Measurements from ENCODE around the gene SPI1. TPM values are rescaled to one million over a fixed set of nuclear protein-coding genes. Genes with fewer than 3 reads are reported as not detected.

Gene SPI1
- total RNA-seq, 1 donor from 2014 or later: not detected

DNA sequence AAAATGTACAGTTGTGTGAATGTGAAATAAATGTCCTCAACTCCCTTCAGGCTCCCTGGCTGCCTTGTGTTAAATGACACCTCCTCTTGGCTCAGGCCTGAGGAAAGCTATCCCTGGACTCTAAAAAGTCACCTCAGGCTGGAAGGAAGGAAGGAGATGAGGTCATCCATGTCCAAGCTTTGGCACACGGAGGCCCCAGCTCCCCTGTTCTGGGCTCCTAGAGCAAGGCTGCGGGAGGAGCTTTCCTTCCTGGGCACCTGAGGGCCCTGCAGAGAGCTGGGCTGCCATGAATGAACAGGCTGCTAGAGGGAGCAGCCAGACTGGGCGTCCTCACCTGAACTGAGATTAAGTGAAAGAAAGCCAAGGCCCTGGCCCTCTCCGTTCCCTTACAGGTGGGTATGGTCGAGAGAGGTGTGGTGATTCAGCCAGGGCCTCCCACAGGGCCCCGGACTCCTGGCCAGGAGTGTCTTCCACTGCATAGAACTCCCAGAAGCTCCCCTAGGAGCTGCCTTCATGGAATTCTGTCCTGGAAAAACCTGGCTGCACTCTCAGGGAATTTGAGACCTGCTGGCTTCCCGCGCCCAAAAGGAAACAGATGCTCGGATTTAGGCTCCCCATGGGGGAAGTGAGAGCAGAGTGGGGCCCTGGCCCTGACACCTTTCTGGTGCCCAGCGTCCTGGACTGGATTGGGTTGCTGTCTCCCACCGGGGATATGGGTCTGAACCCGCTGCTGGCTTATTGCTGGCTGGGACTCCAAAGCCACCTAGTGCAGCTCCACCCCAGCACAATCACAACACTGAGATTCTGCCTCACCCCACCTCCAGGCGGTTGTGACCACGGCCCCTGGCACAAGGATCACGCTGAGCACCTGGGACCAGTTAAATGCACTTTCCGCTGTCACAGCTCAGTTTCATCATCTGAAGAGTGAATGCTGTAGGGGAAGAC lies 48.1 kb downstream of the SPI1 start:
- no peak for DNase-seq (ENCODE audit: low spot score, unreplicated experiment)
- Mint-ChIP-seq H3K4me3 (ENCODE audit: low read depth) (no peak overlapping the region), H3K4me1 (ENCODE audit: low read depth) (peaks cover 2% of the 10 kb centered on the region), H3K36me3 (ENCODE audit: insufficient read depth) (peaks cover 4% of the 10 kb centered on the region), H3K9me3 (ENCODE audit: low read depth) (no peaks in the 10 kb centered on the region), H3K27me3 (no peaks in the 10 kb centered on the region), H3K27ac (no peak overlapping the region)
- no peak for TF ChIP-seq CTCF (IDR thresholded peaks at IDR 0.05; ENCODE audit: unreplicated experiment)

DNA sequence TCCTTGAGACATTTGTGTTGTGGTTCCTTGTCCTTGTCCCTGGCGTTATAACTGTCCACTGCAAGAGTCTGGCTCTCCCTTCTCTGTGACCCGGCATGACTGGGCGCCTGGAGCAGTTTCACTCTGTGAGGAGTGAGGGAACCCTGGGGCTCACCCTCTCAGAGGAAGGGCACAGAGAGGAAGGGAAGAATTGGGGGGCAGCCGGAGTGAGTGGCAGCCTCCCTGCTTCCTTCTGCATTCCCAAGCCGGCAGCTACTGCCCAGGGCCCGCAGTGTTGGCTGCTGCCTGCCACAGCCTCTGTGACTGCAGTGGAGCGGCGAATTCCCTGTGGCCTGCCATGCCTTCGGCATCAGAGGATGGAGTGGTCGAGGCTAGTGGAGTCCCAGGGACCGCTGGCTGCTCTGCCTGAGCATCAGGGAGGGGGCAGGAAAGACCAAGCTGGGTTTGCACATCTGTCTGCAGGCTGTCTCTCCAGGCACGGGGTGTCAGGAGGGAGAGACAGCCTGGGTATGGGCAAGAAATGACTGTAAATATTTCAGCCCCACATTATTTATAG lies 48.8 kb downstream of the SPI1 start:
- no peak overlapping the region for H3K27ac Mint-ChIP-seq

GRCh38 chr11:47328449-47329390 lies 49.6 kb downstream of the SPI1 start:
- Mint-ChIP-seq H3K36me3 (ENCODE audit: insufficient read depth) (peaks cover 6% of the 10 kb centered on the region), H3K27me3 (no peaks in the 10 kb centered on the region), H3K4me3 (ENCODE audit: low read depth) (no peak overlapping the region), H3K9me3 (ENCODE audit: low read depth) (no peaks in the 10 kb centered on the region), H3K27ac (no peak overlapping the region), H3K4me1 (ENCODE audit: low read depth) (peaks cover 2% of the 10 kb centered on the region)
- no peak for DNase-seq (ENCODE audit: low spot score, unreplicated experiment)
- no peak for TF ChIP-seq CTCF (IDR thresholded peaks at IDR 0.05; ENCODE audit: unreplicated experiment)

More for the DNA sequence above, 48.8 kb downstream of the SPI1 start:
- no peak for TF ChIP-seq CTCF (IDR thresholded peaks at IDR 0.05; ENCODE audit: unreplicated experiment)
- Mint-ChIP-seq H3K4me3 (ENCODE audit: low read depth) (no peak overlapping the region), H3K4me1 (ENCODE audit: low read depth) (peaks cover 2% of the 10 kb centered on the region), H3K9me3 (ENCODE audit: low read depth) (no peaks in the 10 kb centered on the region), H3K27me3 (no peaks in the 10 kb centered on the region), H3K36me3 (ENCODE audit: insufficient read depth) (peaks cover 6% of the 10 kb centered on the region)
- DNase-seq (ENCODE audit: low spot score, unreplicated experiment): no peak

DNA sequence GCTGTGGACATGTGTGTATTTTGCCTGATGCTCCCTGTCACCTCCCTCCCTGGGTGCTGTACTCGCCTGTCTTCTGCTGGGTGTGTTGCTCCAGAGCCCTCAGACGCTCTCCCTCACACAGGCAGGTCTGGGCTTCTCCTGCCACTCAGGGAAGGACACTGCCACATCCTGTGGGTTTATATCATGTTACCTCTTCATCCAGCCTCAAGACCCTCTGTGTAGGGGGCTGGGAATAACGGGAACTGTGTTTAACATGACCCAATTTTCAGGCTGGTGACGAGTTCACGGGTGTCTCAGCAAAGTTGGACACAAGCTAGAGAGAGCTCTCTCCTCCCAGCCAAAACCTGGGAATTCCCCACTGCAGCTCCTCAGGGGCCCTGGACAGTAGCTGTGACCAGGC lies 50.4 kb downstream of the SPI1 start:
- Mint-ChIP-seq H3K27me3 (no peaks in the 10 kb centered on the region), H3K36me3 (ENCODE audit: insufficient read depth) (peaks cover 6% of the 10 kb centered on the region), H3K9me3 (ENCODE audit: low read depth) (no peaks in the 10 kb centered on the region), H3K4me3 (ENCODE audit: low read depth) (no peak overlapping the region), H3K27ac (peak overlapping the region; percentile 52), H3K4me1 (ENCODE audit: low read depth) (peaks cover 2% of the 10 kb centered on the region)
- no peak for DNase-seq (ENCODE audit: low spot score, unreplicated experiment)
- TF ChIP-seq CTCF (IDR thresholded peaks at IDR 0.05; ENCODE audit: unreplicated experiment): no peak

- Mint-ChIP-seq H3K27ac (no peak overlapping the region), H3K36me3 (ENCODE audit: insufficient read depth) (peaks cover 8% of the 10 kb centered on the region), H3K9me3 (ENCODE audit: low read depth) (no peaks in the 10 kb centered on the region), H3K27me3 (no peaks in the 10 kb centered on the region), H3K4me3 (ENCODE audit: low read depth) (no peak overlapping the region), H3K4me1 (ENCODE audit: low read depth) (no peaks in the 10 kb centered on the region)
- no peak for TF ChIP-seq CTCF (IDR thresholded peaks at IDR 0.05; ENCODE audit: unreplicated experiment)
- no peak for DNase-seq (ENCODE audit: low spot score, unreplicated experiment)
These were observed 51.3 kb downstream of the SPI1 start for GRCh38 chr11:47327025-47327424.
